ENCODE results near the gene CDKN2B.
A peak's percentile ranks its signal among the peaks of the same experiment; 100 is the strongest.
"Not testable (repeated sequence)": the region's sequence is repeated elsewhere in the genome, so short reads cannot be mapped to it uniquely, and the experiment has no call there.

Gene CDKN2B, protein sequence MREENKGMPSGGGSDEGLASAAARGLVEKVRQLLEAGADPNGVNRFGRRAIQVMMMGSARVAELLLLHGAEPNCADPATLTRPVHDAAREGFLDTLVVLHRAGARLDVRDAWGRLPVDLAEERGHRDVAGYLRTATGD

DNA sequence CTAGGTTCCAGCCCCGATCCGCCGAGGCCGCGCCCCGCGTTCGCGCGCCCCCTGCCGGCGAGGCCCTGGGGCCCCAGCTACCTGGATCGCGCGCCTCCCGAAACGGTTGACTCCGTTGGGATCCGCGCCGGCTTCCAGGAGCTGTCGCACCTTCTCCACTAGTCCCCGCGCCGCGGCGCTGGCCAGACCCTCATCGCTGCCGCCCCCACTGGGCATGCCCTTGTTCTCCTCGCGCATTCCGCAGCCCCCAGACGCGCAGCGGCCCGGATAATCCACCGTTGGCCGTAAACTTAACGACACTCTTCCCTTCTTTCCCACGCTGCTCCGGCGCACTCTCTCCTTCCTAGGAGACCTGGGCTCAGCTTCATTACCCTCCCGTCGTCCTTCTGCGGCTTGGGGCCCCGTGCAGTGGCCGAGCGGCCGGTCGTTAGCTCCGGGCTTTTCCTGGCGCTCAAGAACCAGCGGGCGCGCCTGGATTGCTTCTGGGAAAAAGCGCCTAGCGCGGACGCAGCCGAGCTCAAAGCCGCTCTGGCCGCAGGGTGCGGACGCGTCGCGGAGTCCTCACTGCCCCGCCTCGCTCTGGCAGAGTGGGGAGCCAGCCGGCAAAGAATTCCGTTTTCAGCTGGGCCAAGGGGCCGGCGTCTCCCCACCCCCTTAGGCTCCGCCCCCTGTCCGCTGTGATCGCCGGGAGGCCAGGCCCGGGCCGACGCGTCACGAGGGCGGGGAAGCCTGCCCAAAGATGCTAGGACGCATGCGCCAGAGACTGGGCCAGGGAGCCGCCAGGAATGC, at the start of gene CDKN2B:
TSS of gene CDKN2B (minus strand) at position 589 of the 789 bp plus-strand sequence. CDS start at position 237, 352 bp downstream.
- peak in 2 of 3 experiments; percentile 51 to 57 for DNase-seq (ENCODE audit: low read depth in 2 of 3, low spot score in 2 of 3)

DNA sequence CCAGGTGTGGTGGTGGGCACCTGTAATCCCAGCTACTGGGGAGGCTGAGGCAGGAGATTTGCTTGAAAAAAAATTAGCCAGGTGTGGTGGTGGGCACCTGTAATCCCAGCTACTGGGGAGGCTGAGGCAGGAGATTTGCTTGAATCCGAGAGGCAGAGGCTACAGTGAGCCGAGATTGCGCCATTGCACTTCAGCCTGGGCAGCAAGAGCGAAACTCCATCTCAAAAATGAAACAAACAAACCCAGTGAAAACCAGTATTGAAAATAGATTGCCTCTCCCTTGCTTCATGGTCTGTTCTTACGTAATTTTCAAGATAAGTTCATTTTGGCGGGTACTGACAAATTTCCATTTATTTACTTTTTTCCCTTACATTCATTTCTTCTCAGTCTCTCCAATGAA, 48.9 kb upstream of the CDKN2B start:
- DNase-seq (ENCODE audit: low read depth in 2 of 3, low spot score in 2 of 3): not testable (repeated sequence)

DNA sequence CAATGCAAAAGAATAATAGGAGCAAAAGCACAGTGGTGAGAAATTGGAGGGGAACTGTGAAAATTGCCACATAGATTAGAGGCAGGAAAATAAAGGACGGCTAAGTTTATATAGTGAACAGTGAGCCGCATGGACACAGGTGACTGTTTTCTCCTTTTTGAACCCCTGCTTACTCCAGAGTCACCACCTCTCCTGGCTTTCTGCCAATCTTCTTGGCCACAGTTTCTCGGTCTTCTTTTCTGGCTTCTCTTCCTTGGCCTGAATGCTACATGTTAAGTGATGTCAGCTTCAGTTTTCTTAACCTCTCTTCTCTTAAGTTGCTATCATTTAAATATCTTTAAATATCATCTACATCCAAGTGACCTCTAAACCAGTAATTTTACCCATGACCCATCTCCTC, 47.3 kb upstream of the CDKN2B start:
- DNase-seq (ENCODE audit: low read depth in 2 of 3, low spot score in 2 of 3): no peak

DNA sequence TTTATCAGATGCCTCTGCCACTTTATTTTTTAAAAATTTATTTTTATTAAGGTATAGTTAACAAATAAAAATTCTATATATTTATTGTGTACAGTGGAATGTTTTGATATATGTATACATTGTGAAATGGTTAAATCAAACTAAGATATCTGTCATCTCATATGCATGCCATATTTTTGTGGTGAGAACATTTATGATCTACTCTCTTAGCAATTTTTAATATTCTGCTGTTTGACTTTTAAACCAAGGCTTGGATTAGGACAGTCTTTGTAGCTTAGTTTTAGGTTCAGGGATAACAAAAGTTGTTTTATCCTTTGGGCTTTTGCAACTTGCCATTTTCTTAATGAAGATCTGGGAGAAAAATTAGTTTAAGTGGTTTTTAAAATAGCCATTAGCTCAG, 46.0 kb upstream of the CDKN2B start:
- DNase-seq (ENCODE audit: low read depth in 2 of 3, low spot score in 2 of 3): no peak

DNA sequence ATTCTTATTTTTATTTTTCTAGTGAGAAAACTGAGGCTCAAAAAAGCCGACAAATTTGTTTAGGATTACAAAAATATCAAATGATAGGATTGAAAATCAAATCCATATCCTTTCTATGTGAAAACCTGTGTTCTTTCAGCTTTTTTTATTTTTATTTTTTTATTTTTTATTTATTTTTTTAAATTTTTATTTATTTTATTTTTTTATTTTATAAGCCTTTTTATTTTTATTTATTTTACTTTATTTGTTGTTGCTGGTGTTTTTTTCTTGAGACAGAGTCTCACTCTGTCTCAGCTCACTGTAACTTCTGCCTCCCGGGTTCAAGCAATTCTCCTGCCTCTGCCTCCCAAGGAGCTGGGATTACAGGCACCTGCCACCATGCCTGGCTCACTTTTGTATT, 45.4 kb upstream of the CDKN2B start:
- DNase-seq (ENCODE audit: low read depth in 2 of 3, low spot score in 2 of 3): no peak

DNA sequence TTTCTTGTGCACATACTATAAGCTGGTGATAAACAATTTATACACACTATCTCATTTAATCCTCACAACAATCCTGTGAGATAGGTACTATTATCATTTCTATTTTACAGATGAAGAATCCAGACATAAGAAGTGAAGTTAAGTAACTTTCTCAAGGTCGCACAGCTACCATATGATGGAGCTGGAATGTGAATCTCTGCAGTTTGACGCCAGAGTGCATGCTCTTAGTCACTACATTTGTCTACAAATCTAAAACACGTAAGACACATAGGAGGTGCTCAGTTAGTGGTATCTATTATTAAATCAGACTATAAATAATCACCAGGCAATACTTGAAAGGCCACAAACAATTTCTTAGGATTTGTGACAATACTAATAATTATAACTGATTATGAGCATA, 45.0 kb upstream of the CDKN2B start:
- no peak for DNase-seq (ENCODE audit: low read depth in 2 of 3, low spot score in 2 of 3)

DNA sequence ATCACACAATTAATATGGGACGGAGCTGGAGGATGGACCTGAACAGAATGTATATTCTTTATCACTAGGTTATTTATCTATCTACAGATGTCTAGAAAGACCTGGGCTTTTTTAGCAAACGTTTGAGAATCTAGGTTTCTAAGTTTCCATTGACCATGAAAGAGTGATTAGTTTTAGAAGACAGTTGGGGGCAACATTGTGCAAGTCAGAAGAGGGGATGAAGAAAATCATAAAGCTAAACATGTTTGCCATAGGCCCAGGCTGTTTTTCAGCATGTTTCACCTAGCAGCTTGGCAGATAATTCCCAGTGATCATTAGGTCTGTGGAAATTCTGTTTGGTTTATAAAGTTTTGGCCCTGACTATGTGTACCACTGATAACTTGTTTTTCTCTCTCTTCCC, 44.1 kb upstream of the CDKN2B start:
- DNase-seq (ENCODE audit: low read depth in 2 of 3, low spot score in 2 of 3): no peak

DNA sequence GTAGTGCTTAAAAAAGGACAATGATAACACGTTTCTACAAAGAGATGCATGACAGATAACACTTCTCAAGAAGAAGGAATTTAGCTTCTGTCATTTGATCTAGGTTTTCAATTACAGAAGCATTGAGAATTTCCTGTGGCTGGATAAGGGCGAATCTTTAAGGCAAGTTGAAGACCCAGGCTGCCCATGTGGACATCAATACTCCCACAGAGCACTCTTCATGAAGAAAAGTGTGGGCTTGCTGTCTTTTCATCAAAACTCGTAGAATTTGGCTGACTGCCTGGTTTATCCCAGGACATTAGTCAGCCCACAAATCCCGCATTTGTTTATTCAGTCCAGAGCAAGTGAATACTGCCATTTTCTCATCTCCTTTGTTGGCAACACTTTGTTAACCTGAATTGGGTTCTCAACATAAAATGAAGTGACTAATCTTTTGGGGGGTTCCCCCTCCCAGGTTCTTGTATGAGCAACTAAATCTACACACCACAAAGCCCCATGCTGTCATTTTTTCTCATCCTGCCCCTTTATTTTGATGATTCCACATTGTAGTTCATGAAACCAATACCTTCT, 43.4 kb upstream of the CDKN2B start:
- no peak for DNase-seq (ENCODE audit: low read depth in 2 of 3, low spot score in 2 of 3)

DNA sequence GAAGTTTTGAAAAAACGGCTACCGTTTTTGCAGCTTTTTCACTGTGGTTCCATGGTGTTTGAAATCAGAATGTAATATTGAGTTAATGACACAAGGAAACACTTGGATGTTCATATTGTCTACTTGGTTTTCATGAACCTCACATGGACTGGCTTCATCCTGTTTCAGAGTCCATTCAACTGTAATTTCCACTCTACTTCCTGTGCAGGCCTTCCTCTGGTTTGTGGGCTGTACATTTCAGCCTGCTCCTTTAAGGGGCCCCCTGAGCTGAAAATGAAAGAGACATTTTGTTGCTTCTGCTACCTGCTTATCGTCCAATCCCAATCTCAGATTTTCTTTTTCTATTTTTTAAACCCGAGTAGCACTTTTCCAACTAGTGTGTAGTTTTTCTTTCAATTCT, 41.8 kb upstream of the CDKN2B start:
- DNase-seq (ENCODE audit: low read depth in 2 of 3, low spot score in 2 of 3): no peak

DNA sequence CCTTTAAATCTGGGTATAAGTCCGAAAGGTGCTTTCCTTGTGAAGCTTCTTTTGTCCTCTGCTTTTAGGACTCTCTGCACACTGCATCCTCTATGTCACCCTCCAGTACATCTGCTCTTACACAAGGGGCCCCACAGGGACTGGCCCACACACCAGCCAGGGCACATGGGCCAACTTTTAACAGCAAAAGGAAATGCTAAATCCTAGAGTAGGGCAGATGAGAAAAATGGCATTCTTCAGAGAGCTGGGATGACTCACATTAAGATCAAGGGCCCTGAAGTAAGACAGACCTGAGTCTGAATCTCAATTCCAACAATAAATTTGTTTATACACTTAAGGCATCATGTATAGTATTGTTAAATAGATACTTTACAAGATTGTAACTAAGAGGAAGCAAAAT, 40.3 kb upstream of the CDKN2B start:
- no peak for DNase-seq (ENCODE audit: low read depth in 2 of 3, low spot score in 2 of 3)

DNA sequence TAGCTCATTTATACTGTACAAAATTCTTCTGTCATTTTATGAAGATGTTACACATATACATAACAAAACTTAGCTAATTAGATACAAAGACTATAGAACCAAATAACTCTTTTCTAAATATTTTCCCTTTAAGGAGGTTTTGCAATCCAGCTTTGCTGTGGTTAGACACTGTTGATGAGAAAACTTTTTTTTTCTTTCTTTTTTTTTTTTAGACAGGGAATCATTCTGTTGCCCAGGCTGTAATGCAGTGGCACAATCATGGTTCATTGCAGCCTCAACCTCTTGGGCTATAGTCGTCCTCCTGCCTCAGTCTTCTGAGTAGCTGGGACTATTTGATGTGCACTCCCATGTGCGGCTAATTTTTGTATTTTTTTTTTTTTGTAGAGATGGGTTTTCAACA, 38.5 kb upstream of the CDKN2B start:
- DNase-seq (ENCODE audit: low read depth in 2 of 3, low spot score in 2 of 3): no peak

DNA sequence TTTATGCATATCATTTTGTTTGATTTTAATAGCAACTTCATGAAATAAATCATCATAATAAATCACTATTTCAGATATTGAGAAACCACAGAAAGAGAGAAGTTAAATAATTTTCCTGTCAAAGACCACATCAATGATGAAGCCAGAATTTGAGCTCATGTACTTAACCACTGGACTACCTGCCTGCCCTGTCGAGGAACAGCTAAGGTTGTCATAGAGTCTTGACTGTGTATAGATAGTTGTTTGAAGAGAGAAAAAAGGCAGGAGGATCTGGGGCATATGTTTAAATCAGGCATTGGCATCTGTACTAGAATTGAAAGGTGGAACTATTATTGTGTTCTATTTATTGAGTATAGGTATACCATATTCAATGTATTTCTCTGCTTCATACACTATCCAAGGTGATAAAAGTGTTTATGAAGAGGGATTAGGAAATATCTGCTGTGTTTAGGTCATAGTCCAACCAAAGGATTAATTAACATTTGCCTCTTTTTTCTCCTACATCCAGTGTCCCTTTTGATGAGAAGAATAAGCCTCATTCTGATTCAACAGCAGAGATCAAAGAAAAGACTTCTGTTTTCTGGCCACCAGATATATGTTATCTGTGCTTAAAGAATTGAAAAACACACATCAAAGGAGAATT, 37.3 kb upstream of the CDKN2B start:
- no peak for DNase-seq (ENCODE audit: low read depth in 2 of 3, low spot score in 2 of 3)

DNA sequence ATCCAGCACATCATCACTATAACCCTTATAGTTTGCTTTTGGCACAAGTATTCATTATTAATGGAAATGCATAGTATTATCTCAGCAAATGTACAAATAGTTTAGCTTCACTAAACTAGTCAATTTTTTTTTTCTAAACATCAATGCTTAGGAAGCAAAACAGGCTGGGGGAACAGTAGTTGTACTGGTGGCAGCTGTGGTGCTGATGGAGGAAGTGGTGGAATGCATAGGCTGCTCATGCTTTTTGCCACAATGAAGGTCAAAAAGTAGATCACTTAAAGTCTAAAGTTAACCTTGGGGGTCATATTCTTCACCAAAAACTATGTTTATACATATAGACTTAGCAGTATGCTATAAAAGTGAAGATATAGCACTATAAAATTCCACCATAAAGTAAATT, 36.3 kb upstream of the CDKN2B start:
- DNase-seq (ENCODE audit: low read depth in 2 of 3, low spot score in 2 of 3): no peak

DNA sequence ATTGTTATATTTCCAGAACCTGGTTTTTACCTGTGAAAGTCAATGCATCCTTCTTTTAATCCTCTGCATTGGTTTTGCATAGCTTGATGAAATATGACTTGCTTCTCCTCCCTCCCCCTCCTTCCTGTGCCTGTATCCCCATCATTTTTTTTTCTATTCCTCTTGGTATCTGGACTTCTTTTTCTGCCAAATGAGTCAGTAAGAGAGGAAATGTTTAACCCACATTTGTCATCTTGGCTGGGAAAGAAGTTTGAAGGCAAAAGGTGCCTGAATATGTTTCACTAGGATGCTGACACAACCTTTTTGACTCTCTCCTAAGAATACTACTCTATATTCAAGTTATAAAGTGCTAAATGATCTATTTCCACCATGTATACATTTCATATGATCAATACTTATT, 35.5 kb upstream of the CDKN2B start:
- no peak for DNase-seq (ENCODE audit: low read depth in 2 of 3, low spot score in 2 of 3)

DNA sequence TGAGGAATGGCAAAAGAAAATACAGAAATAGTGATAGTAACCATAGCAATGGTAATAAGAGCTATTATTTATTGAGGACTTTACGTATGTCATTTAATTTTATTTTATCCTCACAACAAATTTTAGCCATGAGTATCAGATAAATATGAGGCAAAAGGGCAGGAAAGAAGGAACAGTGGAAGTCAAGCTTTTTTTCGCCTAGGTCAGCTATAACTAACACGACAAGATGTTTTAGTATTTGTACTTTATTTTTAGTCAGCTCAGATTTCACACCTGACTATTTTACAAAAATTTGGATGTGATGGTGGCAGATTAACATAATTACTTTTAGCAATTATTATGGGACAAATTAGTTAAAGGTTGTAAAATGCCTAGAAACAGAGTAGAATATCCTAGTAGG, 34.8 kb upstream of the CDKN2B start:
- no peak for DNase-seq (ENCODE audit: low read depth in 2 of 3, low spot score in 2 of 3)

DNA sequence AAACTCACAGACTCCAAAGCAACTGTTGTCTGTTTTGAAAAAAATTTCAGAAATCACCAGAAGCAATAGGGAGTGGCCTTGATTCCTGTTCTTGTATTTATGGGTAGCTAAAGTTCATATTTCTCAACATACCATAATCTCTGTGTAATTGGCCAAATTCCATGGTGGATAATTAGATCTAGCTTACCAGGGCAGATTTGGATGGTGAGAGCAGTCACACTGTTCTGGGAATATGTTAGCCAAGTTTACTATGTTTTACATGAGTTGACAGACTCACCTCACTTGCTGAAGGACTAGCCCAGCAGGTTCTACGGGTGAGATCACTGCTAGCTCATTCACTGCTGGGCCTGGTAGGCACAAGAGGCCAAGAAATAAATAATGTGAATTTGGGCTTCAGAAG, 32.7 kb upstream of the CDKN2B start:
- DNase-seq (ENCODE audit: low read depth in 2 of 3, low spot score in 2 of 3): no peak

DNA sequence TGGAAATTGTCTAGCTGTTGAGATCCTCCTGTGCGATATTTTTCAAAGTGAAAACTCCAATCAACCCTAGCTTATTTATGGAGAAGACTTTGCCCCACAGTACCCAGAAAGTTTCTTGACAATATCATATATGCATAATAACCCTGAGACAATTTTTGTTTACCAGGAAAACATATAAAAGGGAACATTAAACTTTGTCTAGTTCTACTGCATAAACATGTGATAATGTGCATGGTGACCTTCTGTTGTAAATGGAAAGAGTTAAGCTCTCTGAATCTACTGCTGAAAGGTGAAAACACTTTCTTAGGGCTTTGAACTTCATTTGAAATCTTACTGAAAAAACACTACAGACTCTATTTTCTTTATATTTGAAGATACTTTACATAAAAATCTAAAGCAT, 32.2 kb upstream of the CDKN2B start:
- no peak for DNase-seq (ENCODE audit: low read depth in 2 of 3, low spot score in 2 of 3)

DNA sequence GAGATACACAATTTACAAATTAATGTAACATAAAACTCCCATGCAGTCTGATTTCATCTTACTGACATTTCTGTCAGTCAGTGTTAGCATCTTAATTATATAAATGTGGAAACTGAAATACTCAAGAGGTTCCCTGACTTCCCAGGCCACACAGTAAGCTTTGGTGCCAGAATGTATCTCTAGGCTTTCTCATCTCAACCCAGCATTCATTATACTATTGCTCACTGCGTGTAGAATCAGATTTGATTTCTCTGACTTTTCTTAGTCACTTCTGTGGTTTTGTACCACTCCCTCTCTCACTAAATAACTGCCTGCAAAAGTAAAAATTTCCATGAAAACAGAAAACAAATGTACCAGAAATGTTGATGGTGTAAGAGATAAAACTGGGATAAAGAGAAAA, 31.7 kb upstream of the CDKN2B start:
- DNase-seq (ENCODE audit: low read depth in 2 of 3, low spot score in 2 of 3): no peak

DNA sequence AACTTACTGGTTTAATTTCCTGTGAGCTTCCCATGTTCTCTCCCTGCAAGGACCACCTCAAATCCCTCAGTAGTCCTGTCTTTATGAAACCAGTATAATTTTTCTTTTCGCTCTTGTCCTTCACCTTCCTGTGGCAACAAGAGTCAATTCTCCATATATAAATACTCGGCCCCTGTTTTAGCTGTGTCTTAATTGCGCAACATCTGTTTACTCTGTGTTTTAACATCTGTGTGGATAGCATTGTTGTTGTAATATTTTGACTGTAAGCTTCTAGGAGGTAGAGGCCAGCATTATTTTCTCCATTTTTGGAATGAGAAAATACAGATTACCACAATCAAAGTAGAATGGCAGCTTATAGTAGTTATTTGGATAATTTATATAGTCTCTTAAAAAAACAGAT, 30.2 kb upstream of the CDKN2B start:
- no peak for DNase-seq (ENCODE audit: low read depth in 2 of 3, low spot score in 2 of 3)

DNA sequence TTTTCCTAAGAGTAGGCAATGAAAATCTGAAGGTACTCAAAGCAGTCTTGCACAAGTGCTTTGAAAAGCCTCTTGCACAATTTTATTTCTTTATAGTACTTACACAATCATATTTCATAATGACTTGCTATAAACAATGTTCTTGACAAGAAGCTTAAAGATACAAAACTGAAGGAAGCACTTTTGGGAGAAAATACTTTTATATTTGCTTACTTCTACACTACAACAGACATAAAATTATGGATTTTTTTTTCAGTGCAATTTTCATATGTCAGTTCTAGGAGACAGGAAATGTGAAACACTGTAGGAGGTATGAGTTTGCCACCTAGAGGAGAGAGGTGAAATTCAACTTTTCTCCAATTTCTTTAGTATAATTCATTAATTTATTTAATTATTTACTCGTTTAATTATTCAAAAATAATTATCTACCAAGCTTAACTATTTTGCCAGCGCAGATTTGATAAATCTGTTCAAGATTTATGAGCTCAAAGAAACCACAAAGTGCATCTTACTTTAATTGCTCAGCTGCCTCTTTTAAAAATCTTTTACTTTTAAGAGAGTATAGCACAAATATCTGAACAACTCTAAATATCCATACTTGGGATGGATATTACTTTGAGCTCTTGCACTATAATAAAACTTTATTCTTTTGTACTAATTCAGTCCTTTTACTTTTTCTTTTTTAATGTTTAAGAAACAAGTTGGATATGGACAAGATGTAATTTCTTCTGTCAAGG, 29.0 kb upstream of the CDKN2B start:
- no peak for DNase-seq (ENCODE audit: low read depth in 2 of 3, low spot score in 2 of 3)

DNA sequence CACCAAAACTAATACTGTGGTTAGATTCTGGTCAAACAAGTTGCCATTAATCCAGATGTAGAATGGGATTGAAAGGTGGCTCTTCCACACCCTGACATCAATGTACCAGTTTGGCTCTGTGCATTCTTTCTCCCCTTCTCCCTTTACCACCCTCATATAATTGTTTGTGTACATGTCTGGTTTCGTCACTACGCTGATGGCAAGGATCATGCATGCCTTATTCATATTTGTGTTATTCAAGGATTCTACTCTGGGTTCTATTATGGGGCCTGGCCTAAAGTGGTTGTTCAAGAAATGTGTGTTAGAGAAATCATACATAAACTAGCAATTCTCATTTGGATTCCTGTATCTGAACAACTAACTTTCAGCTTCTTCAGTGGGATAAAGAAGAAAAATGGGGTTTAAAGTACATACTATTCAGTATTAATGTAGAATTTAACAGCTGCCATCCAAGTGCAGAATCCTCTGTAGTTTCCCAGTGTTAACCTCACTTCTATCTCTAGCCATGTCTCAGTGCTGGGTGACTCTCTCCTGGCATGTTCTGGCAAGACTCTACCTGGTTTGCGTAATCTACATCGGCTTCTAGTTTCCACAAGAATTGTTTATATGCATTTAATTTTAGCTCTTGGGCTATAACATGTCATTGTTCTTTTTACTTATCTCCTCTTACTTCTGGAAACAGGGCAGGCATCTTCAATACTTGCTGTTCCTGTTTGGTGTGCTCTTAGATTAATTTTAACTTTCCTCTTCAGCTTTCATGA, 27.9 kb upstream of the CDKN2B start:
- DNase-seq (ENCODE audit: low read depth in 2 of 3, low spot score in 2 of 3): no peak

Measured in activated CD8-positive, alpha-beta memory T cell treated with anti-CD3 and anti-CD28 coated beads for 48 hours (primary cell).